ENCODE results near the gene IQSEC2. TPM values are rescaled to one million over a fixed set of nuclear protein-coding genes. Genes with fewer than 3 reads are reported as not detected.

Gene IQSEC2
- total RNA-seq, 6 donors from 2014 or later: 17.5 to 45.1 (median 26.7) TPM

DNA sequence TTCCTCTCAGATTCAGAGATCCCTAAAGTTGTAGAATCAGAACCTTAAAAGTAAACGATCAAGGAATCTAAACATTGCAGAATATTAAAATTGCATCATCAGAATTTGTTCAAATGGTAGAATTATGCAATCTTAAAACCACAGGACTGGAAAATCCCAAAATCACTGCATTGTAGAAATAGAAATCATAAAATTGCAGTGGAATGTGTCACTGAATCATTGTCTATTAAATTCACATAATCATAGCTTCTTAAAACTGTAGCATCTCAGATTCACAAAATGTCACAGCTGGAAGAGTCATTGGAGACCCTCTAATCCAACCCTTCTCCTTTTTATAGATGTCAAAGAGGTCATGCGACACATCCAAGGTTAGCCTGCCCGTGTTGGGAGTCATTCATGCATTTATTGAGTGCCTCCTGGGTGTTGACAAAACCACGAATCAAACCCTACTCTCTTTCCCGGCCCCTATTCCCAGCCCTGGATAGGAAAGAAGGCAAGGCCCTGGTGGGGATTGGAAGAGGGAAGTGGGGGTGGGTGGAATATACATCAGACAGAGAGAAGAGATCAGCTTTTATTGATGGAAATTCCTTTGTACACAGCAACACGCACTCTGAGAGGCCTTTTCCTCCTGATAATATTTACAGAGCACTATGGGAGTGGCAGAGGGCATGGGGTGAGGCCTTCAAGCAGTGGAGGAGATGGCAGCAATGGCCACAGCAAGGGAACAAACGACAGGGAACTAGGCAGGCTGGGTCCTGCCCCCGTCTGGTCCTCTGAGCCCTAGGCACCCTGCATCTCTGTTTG, 15.4 kb downstream of the IQSEC2 start:
- ATAC-seq (ENCODE audit: low FRiP score in 2 of 2) (peak in 1 of 2 donors; percentile 51), DNase-seq (no peak)
- Histone ChIP-seq H3K36me3 (no peaks in the 10 kb centered on the region), H3K27ac (peak overlapping the region in 3 of 4 donors; percentile 35 to 53 (median 45)), H3K4me1 (peaks cover 0 to 29% (median 12%) of the 10 kb centered on the region in 4 donors), H3K27me3 (no peaks in the 10 kb centered on the region), H3K4me3 (no peak overlapping the region), H3K9me3 (no peaks in the 10 kb centered on the region)
- 58 to 61% methylated on average over 6 to 8 of the region's 8 CpGs for WGBS, 2 donors
- TF ChIP-seq EP300 (IDR thresholded peaks at IDR 0.05) (no peak), POLR2A (IDR thresholded peaks at IDR 0.05) (no peak), POLR2AphosphoS5 (IDR thresholded peaks at IDR 0.05) (no peak)
- TF ChIP-seq, protein P1, sequence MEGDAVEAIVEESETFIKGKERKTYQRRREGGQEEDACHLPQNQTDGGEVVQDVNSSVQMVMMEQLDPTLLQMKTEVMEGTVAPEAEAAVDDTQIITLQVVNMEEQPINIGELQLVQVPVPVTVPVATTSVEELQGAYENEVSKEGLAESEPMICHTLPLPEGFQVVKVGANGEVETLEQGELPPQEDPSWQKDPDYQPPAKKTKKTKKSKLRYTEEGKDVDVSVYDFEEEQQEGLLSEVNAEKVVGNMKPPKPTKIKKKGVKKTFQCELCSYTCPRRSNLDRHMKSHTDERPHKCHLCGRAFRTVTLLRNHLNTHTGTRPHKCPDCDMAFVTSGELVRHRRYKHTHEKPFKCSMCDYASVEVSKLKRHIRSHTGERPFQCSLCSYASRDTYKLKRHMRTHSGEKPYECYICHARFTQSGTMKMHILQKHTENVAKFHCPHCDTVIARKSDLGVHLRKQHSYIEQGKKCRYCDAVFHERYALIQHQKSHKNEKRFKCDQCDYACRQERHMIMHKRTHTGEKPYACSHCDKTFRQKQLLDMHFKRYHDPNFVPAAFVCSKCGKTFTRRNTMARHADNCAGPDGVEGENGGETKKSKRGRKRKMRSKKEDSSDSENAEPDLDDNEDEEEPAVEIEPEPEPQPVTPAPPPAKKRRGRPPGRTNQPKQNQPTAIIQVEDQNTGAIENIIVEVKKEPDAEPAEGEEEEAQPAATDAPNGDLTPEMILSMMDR (IDR thresholded peaks at IDR 0.05): no peak

DNA sequence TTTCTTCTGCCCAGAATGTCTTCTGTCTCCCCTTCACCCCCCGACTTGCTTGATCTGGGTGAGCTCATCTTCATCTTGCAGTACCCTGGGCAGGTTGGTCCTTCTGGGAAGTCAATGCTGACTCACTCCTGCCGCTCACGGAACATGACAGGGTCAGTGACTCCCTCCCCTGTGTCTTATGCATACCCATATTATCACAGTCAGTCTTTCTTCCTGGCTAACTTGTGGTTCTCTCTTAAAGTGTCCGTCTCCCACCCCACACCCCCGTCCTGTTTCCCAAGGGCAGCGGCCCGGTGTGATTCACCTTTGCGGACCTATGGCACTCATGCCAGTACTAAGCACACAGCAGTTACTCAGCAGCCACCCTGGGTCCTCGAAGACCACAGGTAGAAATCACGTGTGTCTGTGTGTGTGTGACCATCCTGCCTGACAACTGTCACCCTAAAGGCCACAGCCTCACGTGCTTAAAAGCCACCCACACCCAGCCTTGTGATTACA, 17.7 kb downstream of the IQSEC2 start:
- no peaks in the 10 kb centered on the region for H3K9me3 ChIP-seq
- ATAC-seq (ENCODE audit: low FRiP score in 2 of 2) (no peak), DNase-seq (no peak)
- H3K4me3 ChIP-seq: no peak overlapping the region
- H3K27me3 ChIP-seq: no peaks in the 10 kb centered on the region
- WGBS, 2 donors: 67 to 82% methylated on average over 8 to 11 of the region's 11 CpGs
- no peaks in the 10 kb centered on the region for H3K36me3 ChIP-seq
- H3K4me1 ChIP-seq: peaks cover 0 to 29% (median 12%) of the 10 kb centered on the region in 4 donors
- TF ChIP-seq, protein P1 (IDR thresholded peaks at IDR 0.05): no peak
- TF ChIP-seq POLR2AphosphoS5 (IDR thresholded peaks at IDR 0.05) (no peak), EP300 (IDR thresholded peaks at IDR 0.05) (no peak), POLR2A (IDR thresholded peaks at IDR 0.05) (no peak)
- no peak overlapping the region for H3K27ac ChIP-seq

DNA sequence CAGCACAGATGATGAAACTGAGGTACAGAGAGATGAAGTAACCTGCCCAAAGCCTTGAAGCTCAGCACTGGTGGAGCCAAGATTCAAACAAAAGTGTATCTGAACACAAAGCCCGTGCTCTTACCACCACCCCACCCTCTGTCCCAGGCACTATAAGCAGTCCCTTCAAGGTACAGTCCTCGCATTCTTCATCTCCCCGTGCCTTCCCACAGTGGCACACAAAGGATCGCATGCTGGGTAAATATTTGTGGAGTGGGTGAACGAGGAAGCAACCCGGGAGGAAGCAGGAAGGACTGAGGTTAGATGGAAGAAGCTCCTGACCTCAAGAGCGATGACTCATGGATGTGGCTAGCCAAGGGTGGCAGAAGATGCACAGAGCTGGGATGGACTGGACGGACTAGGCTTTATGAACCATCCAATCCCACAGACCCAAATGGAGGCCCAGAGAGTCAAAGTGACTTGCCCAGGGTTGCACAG, 18.4 kb downstream of the IQSEC2 start:
- Histone ChIP-seq H3K36me3 (no peaks in the 10 kb centered on the region), H3K27ac (no peak overlapping the region), H3K4me3 (no peak overlapping the region), H3K9me3 (no peaks in the 10 kb centered on the region), H3K4me1 (peaks cover 0 to 29% (median 12%) of the 10 kb centered on the region in 4 donors), H3K27me3 (no peaks in the 10 kb centered on the region)
- TF ChIP-seq, protein P1 (IDR thresholded peaks at IDR 0.05): no peak
- TF ChIP-seq POLR2AphosphoS5 (IDR thresholded peaks at IDR 0.05) (no peak), EP300 (IDR thresholded peaks at IDR 0.05) (no peak), POLR2A (IDR thresholded peaks at IDR 0.05) (no peak)
- WGBS, 2 donors: 34 to 37% methylated on average over 8 of the region's 8 CpGs
- DNase-seq: no peak
- ATAC-seq (ENCODE audit: low FRiP score in 2 of 2): peak; percentile 20 to 82

DNA sequence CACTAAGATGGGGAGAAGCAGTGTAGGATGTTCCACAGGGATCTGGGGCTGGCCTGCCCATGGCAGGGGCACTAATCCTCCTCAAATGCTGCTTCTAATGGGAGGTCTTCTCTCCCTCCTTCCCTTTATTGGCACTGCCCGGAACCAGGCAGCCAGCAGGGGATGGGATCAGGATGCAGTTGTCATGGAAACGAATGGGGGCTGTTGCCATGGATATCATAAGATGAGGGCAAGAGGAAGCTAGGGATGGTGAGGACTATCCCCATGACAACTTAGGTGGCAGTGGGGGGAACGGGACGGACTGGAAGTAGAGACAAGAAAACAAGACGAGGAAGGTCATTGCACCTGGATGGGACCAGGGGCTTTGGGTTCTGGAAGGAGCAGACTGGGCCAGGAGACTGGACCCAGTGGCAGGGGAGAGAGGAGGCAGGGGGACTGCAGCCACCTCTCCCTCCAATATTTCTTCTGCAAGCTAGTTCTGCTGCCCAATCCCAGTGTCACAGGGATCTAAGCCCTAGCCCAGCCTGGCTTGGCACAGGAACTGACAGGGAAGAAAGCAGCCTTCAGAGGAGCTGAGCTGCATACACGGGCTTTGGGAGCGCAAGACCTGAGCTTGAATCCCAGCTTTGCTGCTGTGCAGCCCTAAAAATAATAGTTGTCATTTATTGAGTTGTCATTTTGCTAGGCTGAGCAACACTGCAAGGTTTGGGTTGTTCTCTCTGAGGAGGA, 19.0 kb downstream of the IQSEC2 start:
- H3K27ac ChIP-seq: no peak overlapping the region
- H3K36me3 ChIP-seq: no peaks in the 10 kb centered on the region

More for the DNA sequence above, 19.0 kb downstream of the IQSEC2 start:
- no peak overlapping the region for H3K4me3 ChIP-seq
- H3K27me3 ChIP-seq: no peaks in the 10 kb centered on the region
- DNase-seq (no peak), ATAC-seq (ENCODE audit: low FRiP score in 2 of 2) (no peak)
- no peak for TF ChIP-seq POLR2AphosphoS5 (IDR thresholded peaks at IDR 0.05)
- TF ChIP-seq POLR2A (IDR thresholded peaks at IDR 0.05): no peak
- TF ChIP-seq, protein P1 (IDR thresholded peaks at IDR 0.05): no peak
- no peak for TF ChIP-seq EP300 (IDR thresholded peaks at IDR 0.05)
- H3K4me1 ChIP-seq: peaks cover 0 to 29% (median 11%) of the 10 kb centered on the region in 4 donors
- WGBS, 2 donors: 73 to 91% methylated on average over 4 to 7 of the region's 7 CpGs
- H3K9me3 ChIP-seq: no peaks in the 10 kb centered on the region
